NB4 (cell line): ENCODE data around the gene FASTK.

Experiments
- DNase-seq: peaks from one replicate; pipeline ENCODE4 v3.0.0; 2010; ENCODE audit warnings: low read depth
- H3K4me3 ChIP-seq: one replicate; pipeline ENCODE4 v1.5.1; 2011; ENCODE audit warnings: mild to moderate bottlenecking, low read depth, low read length, moderate library complexity
- MAX ChIP-seq: IDR thresholded peaks from 2 replicates; pipeline ENCODE4 v1.6.1; 2011; ENCODE audit warnings: low read depth, low read length
- MYC ChIP-seq: IDR thresholded peaks from 2 replicates; pipeline ENCODE4 v1.6.1; 2011; ENCODE audit warnings: low read depth, low read length
- POLR2A ChIP-seq: IDR thresholded peaks from 2 replicates; pipeline ENCODE4 v1.6.1; 2011; ENCODE audit warnings: mild to moderate bottlenecking; ENCODE audit not compliant: insufficient read length; ENCODE audit errors: extremely low read depth
- TF ChIP-seq, protein P1 (sequence below): IDR thresholded peaks from one replicate; pipeline ENCODE4 v1.5.1; 2012; ENCODE audit warnings: low read depth, low read length

Gene FASTK

DNA sequence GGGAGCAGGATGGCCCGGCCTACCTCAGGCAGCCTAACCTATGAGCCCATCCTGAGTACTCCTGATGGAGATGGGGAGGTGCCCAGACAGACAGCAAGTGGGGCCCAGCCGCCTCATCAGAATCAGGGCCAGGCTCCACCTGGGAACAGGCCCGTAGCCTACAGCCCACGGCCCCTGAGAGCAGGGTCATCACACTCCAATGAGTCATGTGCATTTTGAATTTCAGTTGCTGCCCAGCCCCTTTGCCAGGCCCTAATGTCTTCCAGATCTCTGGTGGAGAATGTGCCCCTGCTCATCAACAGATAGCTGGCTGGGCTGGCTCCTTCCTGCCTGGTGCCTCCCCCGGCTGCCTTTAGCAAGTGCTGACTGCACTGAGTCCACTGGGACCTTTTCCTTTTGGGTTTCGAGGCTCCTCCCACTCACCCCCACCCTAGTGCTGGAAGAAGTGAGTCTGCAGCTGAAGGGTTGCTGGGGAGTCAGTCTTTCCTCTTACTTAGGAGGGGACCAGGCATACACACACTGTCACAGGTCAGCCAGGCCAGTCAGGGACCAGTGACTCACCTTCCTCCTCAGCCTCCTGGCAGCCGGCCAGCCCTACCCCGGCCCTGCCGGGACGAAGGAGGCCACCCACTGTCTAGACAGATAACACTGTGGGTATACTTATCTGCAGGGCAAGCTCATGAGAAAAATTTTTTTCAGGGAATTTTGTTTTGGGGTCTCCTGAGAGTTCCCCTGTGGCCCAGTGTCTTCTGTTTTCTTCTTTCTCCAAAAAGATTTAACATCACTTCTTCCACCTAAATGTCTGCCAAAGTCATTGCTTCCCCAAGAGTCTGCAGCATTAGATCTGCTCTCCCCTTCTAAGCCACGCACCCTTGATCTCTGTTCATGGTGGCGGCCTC, 41.4 kb downstream of the FASTK start:
- peak; percentile 14; the same call in 1 of the 2 replicates for TF ChIP-seq MAX
- TF ChIP-seq MYC: no peak
- TF ChIP-seq, protein P1, sequence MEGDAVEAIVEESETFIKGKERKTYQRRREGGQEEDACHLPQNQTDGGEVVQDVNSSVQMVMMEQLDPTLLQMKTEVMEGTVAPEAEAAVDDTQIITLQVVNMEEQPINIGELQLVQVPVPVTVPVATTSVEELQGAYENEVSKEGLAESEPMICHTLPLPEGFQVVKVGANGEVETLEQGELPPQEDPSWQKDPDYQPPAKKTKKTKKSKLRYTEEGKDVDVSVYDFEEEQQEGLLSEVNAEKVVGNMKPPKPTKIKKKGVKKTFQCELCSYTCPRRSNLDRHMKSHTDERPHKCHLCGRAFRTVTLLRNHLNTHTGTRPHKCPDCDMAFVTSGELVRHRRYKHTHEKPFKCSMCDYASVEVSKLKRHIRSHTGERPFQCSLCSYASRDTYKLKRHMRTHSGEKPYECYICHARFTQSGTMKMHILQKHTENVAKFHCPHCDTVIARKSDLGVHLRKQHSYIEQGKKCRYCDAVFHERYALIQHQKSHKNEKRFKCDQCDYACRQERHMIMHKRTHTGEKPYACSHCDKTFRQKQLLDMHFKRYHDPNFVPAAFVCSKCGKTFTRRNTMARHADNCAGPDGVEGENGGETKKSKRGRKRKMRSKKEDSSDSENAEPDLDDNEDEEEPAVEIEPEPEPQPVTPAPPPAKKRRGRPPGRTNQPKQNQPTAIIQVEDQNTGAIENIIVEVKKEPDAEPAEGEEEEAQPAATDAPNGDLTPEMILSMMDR: no peak
- no peak for TF ChIP-seq POLR2A
- no peak overlapping the region for H3K4me3 ChIP-seq
- peak; percentile 99 for DNase-seq

DNA sequence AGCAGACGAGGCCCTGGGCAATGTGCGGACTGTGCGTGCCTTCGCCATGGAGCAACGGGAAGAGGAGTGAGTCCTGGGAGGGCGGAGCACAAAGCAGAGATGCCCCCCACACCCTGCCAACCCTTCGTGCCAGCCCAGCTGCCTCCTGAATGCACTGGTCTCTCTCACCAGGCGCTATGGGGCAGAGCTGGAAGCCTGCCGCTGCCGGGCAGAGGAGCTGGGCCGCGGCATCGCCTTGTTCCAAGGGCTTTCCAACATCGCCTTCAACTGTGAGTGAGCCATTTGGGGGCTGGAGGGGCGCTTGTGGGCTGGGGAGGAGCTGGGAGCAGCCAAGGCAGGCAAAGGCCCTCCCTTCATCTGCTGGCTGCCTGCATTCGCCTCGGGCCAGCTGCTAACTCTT, 44.7 kb downstream of the FASTK start:
- H3K4me3 ChIP-seq: no peak overlapping the region
- TF ChIP-seq MYC (no peak), POLR2A (no peak), MAX (no peak)
- TF ChIP-seq, protein P1: no peak
- no peak for DNase-seq

GRCh38 chr7:151035026-151035717, 45.4 kb downstream of the FASTK start:
- H3K4me3 ChIP-seq: no peak overlapping the region
- DNase-seq: no peak
- TF ChIP-seq, protein P1: no peak
- TF ChIP-seq MYC (no peak), MAX (no peak), POLR2A (no peak)

DNA sequence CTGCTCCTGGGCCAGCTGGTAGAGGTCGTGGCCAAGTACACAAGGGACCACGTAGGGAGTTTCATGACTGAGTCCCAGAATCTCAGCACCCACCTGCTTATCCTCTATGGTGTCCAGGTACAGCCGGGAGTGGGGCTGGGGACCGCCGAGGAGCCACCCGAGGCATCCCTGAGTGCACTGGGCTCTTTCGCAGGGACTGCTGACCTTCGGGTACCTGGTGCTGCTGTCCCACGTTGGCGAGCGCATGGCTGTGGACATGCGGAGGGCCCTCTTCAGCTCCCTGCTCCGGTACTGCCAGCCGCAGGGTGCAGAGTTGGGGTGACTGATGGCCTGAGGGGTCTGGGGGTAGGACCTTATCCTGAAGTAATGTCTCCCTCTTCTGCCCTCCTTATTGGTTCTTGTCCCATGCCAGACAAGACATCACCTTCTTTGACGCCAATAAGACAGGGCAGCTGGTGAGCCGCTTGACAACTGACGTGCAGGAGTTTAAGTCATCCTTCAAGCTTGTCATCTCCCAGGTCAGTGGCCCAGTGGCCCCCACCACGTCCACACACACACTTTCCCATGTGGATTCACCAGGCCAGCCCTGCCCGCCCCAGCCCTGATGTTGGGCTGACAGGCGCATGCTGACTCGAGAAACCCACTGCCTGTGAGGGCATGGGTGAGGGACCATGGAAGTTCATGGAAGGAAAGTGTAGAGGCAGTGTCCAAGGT, 46.1 kb downstream of the FASTK start:
- no peak overlapping the region for H3K4me3 ChIP-seq
- DNase-seq: no peak
- TF ChIP-seq MYC (no peak), MAX (no peak)
- TF ChIP-seq, protein P1: no peak

DNA sequence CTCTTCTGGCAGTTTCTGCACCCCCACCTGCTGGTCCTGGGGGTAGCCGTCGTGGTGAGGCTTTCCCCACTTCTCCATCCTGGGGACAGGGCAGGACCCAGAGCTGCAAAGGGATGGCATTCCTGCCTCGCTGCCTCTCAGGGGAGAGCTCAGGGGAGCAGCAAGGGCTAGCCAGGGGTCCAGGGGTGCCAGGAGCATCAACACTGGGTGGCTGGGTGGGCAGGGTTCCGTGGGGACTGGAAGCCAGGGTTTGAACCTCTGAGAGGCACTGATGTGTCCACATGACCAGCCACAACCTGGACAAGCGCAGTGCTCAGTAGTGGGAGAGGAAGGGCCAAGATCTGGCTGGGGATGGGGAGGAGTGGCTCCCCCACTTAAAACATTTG, 46.8 kb downstream of the FASTK start:
- TF ChIP-seq MAX: no peak
- no peak for TF ChIP-seq MYC
- no peak for TF ChIP-seq POLR2A
- TF ChIP-seq, protein P1: no peak
- DNase-seq: no peak
- no peak overlapping the region for H3K4me3 ChIP-seq
